GM10266 (cell line): Measurements from ENCODE around the gene SNCAIP.

Source experiments
- DNase-seq: peaks from one replicate; pipeline ENCODE4 v3.0.0; 2012; ENCODE audit errors: extremely low spot score
- CTCF ChIP-seq: IDR thresholded peaks from 2 replicates; pipeline ENCODE4 v1.5.1; 2012; ENCODE audit warnings: mild to moderate bottlenecking, low read depth; ENCODE audit not compliant: control insufficient read depth, insufficient read depth; ENCODE audit errors: missing control alignments

SNCAIP gene

GRCh38 chr5:122315521-122315920 is 3.5 kb downstream of the SNCAIP start:
- no peak for TF ChIP-seq CTCF
- DNase-seq: no peak

- no peak for TF ChIP-seq CTCF
- DNase-seq: no peak
Measured at GRCh38 chr5:122316656-122317055, 4.6 kb downstream of the SNCAIP start.

GRCh38 chr5:122319897-122320296 is 7.9 kb downstream of the SNCAIP start:
- TF ChIP-seq CTCF: no peak
- no peak for DNase-seq

GRCh38 chr5:122321921-122322320 is 9.9 kb downstream of the SNCAIP start:
- TF ChIP-seq CTCF: no peak
- DNase-seq: no peak

- DNase-seq: no peak
- TF ChIP-seq CTCF: no peak
Measured at GRCh38 chr5:122322801-122323548, 10.9 kb downstream of the SNCAIP start.

- no peak for DNase-seq
- TF ChIP-seq CTCF: no peak
Measured at GRCh38 chr5:122323738-122324137, 11.7 kb downstream of the SNCAIP start.

- TF ChIP-seq CTCF: no peak
- no peak for DNase-seq
Measured at GRCh38 chr5:122327110-122327509, 15.1 kb downstream of the SNCAIP start.
